Natural killer cell (primary cell): ENCODE results near the gene INPP1. TPM values are rescaled to one million over a fixed set of nuclear protein-coding genes. Genes with fewer than 3 reads are reported as not detected.

Experiments
- ATAC-seq, 3 donors: fragments of 150-1000 bp in 2 of 3; fragments of 200-7000 bp in 1 of 3; cut with Tn5 transposase; 1 replicate in 1 of 3; 2 replicates in 2 of 3; pipeline ENCODE4 v1.10.0; 2021; ENCODE audit warnings: mild to moderate bottlenecking in 2 of 3, moderate library complexity in 2 of 3
- DNase-seq, 2 donors: peaks; one replicate each; pipeline versions ENCODE4 v3.0.0 to v3.0.0-alpha.2; 2013 to 2021; ENCODE audit warnings: mixed read lengths in 1 of 2
- H3K27ac ChIP-seq: one replicate; pipeline ENCODE4 v1.5.1; 2013; ENCODE audit warnings: mild to moderate bottlenecking, low read length
- H3K27me3 ChIP-seq: one replicate; pipeline ENCODE4 v1.6.1; 2013; ENCODE audit warnings: low read length; ENCODE audit not compliant: control insufficient read depth, insufficient read depth
- H3K36me3 ChIP-seq: one replicate; pipeline ENCODE4 v1.6.1; 2013; ENCODE audit warnings: low read length; ENCODE audit not compliant: control insufficient read depth, insufficient read depth
- H3K4me1 ChIP-seq: one replicate; pipeline ENCODE4 v1.6.1; 2013; ENCODE audit warnings: low read length; ENCODE audit not compliant: control insufficient read depth, insufficient read depth
- H3K4me3 ChIP-seq: one replicate; pipeline ENCODE4 v1.5.1; 2013; ENCODE audit warnings: low read length
- H3K9me3 ChIP-seq: one replicate; pipeline ENCODE4 v1.6.1; 2013; ENCODE audit warnings: low read length; ENCODE audit not compliant: control insufficient read depth, insufficient read depth
- H3K27ac Mint-ChIP-seq, 2 donors: one replicate each; pipeline ENCODE4 v1.8.0; 2022; ENCODE audit warnings: mild to moderate bottlenecking in 2 of 2, mixed read lengths in 2 of 2, moderate library complexity in 1 of 2
- H3K27me3 Mint-ChIP-seq, 2 donors: one replicate each; pipeline ENCODE4 v1.8.0; 2022; ENCODE audit warnings: low read depth in 2 of 2, mixed read lengths in 2 of 2
- H3K36me3 Mint-ChIP-seq: one replicate; pipeline ENCODE4 v1.8.0; 2022; ENCODE audit warnings: mixed read lengths
- H3K4me1 Mint-ChIP-seq, 2 donors: one replicate each; pipeline ENCODE4 v1.8.0; 2022; ENCODE audit warnings: mixed read lengths in 2 of 2
- H3K4me3 Mint-ChIP-seq: one replicate; pipeline ENCODE4 v1.8.0; 2022; ENCODE audit warnings: mild to moderate bottlenecking, moderate library complexity, mixed read lengths
- H3K9me3 Mint-ChIP-seq, 2 donors: one replicate each; pipeline ENCODE4 v1.8.0; 2022; ENCODE audit warnings: mixed read lengths in 2 of 2
- CTCF ChIP-seq: fragments of 200-600 bp; IDR thresholded peaks from one replicate; pipeline ENCODE4 v1.8.0; 2022; ENCODE audit warnings: antibody characterized with exemption
- WGBS: methylation state at CpG from one replicate; pipeline ENCODE4 v1.1.7; 2013; ENCODE audit warnings: missing lambda C conversion rate; ENCODE audit not compliant: insufficient coverage; 5-methylcytosine and 5-hydroxymethylcytosine counted together
- intact Hi-C: fragments of 100-400 bp; cut with micrococcal nuclease; formaldehyde crosslinking; loops from one replicate; pipeline ENCODE4 v1.14.2; 2022
- total RNA-seq, 4 donors: library from RNA; stranded (reverse); fragments of 120-200 nt in 1 of 4; gene quantifications; one replicate each; pipeline versions ENCODE4 v1.2.3 to v1.2.4, GENCODE V29; 2013 to 2022

Gene INPP1
- total RNA-seq, 3 donors from 2014 or later (not counting 1 experiment from before 2014, with no cell fraction given) = 9.5 to 16.7 (median 9.6) TPM

- H3K36me3 Mint-ChIP-seq = no peaks in the 10 kb centered on the region
- Histone ChIP-seq H3K9me3 (no peaks in the 10 kb centered on the region), H3K36me3 (no peaks in the 10 kb centered on the region), H3K27ac (no peak overlapping the region), H3K27me3 (no peaks in the 10 kb centered on the region), H3K4me1 (no peaks in the 10 kb centered on the region), H3K4me3 (no peak overlapping the region)
- intact Hi-C loops = no loop called here
- no peak overlapping the region for H3K4me3 Mint-ChIP-seq
- no peaks in the 10 kb centered on the region for H3K9me3 Mint-ChIP-seq
- H3K27me3 Mint-ChIP-seq = peaks cover 7 to 12% of the 10 kb centered on the region in 2 donors
- 80% methylated on average over 1 of the region's 2 CpGs for whole genome bisulfite sequencing
- no peak for TF ChIP-seq CTCF
- no peaks in the 10 kb centered on the region for H3K4me1 Mint-ChIP-seq
- ATAC-seq (no peak), DNase-seq (no peak)
- H3K27ac Mint-ChIP-seq = no peak overlapping the region
Measured at GRCh38 chr2:190396271-190396670, 52.9 kb downstream of the INPP1 start.

- no peak for ATAC-seq
- H3K36me3 Mint-ChIP-seq = no peaks in the 10 kb centered on the region
- DNase-seq = no peak
- peaks cover 5% of the 10 kb centered on the region for H3K4me1 ChIP-seq
- H3K27ac Mint-ChIP-seq = no peak overlapping the region
- H3K4me3 ChIP-seq = no peak overlapping the region
- no peak overlapping the region for H3K27ac ChIP-seq
- H3K4me3 Mint-ChIP-seq = no peak overlapping the region
- no peaks in the 10 kb centered on the region for H3K9me3 ChIP-seq
- no peaks in the 10 kb centered on the region for H3K27me3 Mint-ChIP-seq
- no peaks in the 10 kb centered on the region for H3K36me3 ChIP-seq
- no peak for TF ChIP-seq CTCF
- intact Hi-C loops = loop anchor here (10.0 kb wide), 1 partner anchor 618 kb away; the partner anchor contains the start of genes ORMDL1 and PMS1
- no peaks in the 10 kb centered on the region for H3K27me3 ChIP-seq
- H3K9me3 Mint-ChIP-seq = no peaks in the 10 kb centered on the region
- WGBS = 98% methylated on average over 4 of the region's 5 CpGs
- H3K4me1 Mint-ChIP-seq = peaks cover 5 to 6% of the 10 kb centered on the region in 2 donors
Measured at GRCh38 chr2:190402986-190403603, 59.7 kb downstream of the INPP1 start.

GRCh38 chr2:190404487-190404886 is 61.1 kb downstream of the INPP1 start:
- H3K9me3 Mint-ChIP-seq = no peaks in the 10 kb centered on the region
- no peak for TF ChIP-seq CTCF
- Histone ChIP-seq H3K27ac (no peak overlapping the region), H3K4me1 (peaks cover 12% of the 10 kb centered on the region), H3K36me3 (no peaks in the 10 kb centered on the region), H3K9me3 (no peaks in the 10 kb centered on the region), H3K27me3 (no peaks in the 10 kb centered on the region), H3K4me3 (no peak overlapping the region)
- peaks cover 12% of the 10 kb centered on the region in 2 donors for H3K4me1 Mint-ChIP-seq
- intact Hi-C loops = loop anchor here (10.0 kb wide), 1 partner anchor 620 kb away; the partner anchor contains the start of genes ORMDL1 and PMS1
- no peak overlapping the region for H3K27ac Mint-ChIP-seq
- no peaks in the 10 kb centered on the region for H3K36me3 Mint-ChIP-seq
- DNase-seq (no peak), ATAC-seq (no peak)
- H3K27me3 Mint-ChIP-seq = no peaks in the 10 kb centered on the region
- H3K4me3 Mint-ChIP-seq = no peak overlapping the region

- WGBS = 97% methylated on average over 3 of the region's 3 CpGs
- H3K36me3 Mint-ChIP-seq = no peaks in the 10 kb centered on the region
- H3K27ac Mint-ChIP-seq = no peak overlapping the region
- no peaks in the 10 kb centered on the region for H3K27me3 Mint-ChIP-seq
- peaks cover 16% of the 10 kb centered on the region for H3K4me1 ChIP-seq
- no peaks in the 10 kb centered on the region for H3K36me3 ChIP-seq
- H3K27me3 ChIP-seq = no peaks in the 10 kb centered on the region
- H3K4me1 Mint-ChIP-seq = peaks cover 17 to 18% of the 10 kb centered on the region in 2 donors
- H3K4me3 Mint-ChIP-seq = no peak overlapping the region
- no peak overlapping the region for H3K27ac ChIP-seq
- H3K9me3 ChIP-seq = no peaks in the 10 kb centered on the region
- no peak for TF ChIP-seq CTCF
- ATAC-seq (no peak), DNase-seq (no peak)
- H3K4me3 ChIP-seq = no peak overlapping the region
- H3K9me3 Mint-ChIP-seq = no peaks in the 10 kb centered on the region
- intact Hi-C loops = loop anchor here (5.0 to 10.0 kb wide), 2 partner anchors 242 to 620 kb away; partner anchors contain the start of genes NAB1, ORMDL1 and PMS1
Measured at GRCh38 chr2:190405070-190405469, 61.7 kb downstream of the INPP1 start.
